Measurements from ENCODE around the gene LUC7L3. TPM values are rescaled to one million over a fixed set of nuclear protein-coding genes. Genes with fewer than 3 reads are reported as not detected.
"Not testable (repeated sequence)": the region's sequence is repeated elsewhere in the genome, so short reads cannot be mapped to it uniquely, and the experiment has no call there.

The LUC7L3 gene
- total RNA-seq, 3 donors from 2014 or later = 91.0 to 122 (median 114) TPM

DNA sequence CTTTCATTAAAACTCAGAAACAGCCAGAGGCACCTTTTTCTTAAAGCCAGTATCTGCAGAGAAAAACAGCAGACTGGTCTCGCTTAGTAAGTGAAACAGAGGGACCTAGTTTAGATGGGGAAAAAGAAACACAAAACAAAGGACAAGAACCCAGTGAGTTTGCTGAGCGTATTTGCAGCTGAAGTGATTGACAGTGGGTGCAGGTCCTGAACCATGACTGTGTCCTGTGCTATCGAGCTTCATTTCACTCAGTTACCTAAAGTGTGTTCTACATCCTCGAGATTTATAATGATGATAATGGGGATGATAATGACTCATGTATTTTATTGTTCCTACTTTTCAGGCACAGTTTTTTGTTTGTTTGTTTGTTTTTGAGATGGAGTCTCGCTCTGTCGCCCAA, 84.3 kb downstream of the LUC7L3 start:
- TF ChIP-seq, protein P1, sequence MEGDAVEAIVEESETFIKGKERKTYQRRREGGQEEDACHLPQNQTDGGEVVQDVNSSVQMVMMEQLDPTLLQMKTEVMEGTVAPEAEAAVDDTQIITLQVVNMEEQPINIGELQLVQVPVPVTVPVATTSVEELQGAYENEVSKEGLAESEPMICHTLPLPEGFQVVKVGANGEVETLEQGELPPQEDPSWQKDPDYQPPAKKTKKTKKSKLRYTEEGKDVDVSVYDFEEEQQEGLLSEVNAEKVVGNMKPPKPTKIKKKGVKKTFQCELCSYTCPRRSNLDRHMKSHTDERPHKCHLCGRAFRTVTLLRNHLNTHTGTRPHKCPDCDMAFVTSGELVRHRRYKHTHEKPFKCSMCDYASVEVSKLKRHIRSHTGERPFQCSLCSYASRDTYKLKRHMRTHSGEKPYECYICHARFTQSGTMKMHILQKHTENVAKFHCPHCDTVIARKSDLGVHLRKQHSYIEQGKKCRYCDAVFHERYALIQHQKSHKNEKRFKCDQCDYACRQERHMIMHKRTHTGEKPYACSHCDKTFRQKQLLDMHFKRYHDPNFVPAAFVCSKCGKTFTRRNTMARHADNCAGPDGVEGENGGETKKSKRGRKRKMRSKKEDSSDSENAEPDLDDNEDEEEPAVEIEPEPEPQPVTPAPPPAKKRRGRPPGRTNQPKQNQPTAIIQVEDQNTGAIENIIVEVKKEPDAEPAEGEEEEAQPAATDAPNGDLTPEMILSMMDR (IDR thresholded peaks at IDR 0.05) = no peak
- intact Hi-C loops (cut with DNase I, micrococcal nuclease) = no loop called here
- Histone ChIP-seq H3K4me1 (ENCODE audit: low read depth) (no peaks in the 10 kb centered on the region), H3K4me3 (no peak overlapping the region), H3K9me3 (no peaks in the 10 kb centered on the region), H3K36me3 (ENCODE audit: low read depth) (no peaks in the 10 kb centered on the region)
- ATAC-seq (no peak), DNase-seq (no peak)

DNA sequence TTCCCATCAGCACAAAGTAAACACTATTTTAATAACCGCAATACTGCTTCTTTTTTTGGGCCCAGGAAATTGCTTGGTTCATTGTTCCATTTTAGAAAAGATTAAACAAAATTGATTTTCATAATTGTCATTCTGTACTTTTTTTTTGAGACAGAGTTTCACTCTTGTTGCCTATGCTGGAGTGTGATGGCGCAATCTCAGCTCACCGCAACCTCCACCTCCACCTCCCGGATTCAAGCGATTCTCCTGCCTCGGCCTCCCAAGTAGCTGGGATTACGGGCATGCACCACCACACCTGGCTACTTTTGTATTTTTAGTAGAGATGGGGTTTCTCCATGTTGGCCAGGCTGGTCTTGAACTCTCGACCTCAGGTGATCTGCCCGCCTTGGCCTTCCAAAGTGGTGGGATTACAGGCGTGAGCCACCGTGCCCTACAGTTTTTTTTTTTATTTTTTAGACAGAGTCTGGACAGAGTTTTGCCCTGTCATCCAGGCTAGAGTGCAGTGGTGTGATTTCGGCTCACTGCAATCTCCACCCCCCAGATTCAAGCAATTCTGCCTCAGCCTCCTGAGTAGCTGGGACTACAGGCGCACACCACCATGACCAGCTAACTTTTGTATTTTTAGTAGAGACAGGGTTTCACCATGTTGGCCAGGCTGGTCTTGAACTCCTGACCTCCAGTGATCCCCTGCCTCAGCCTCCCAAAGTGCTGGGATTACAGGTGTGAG, 85.5 kb downstream of the LUC7L3 start:
- DNase-seq = not testable (repeated sequence)

DNA sequence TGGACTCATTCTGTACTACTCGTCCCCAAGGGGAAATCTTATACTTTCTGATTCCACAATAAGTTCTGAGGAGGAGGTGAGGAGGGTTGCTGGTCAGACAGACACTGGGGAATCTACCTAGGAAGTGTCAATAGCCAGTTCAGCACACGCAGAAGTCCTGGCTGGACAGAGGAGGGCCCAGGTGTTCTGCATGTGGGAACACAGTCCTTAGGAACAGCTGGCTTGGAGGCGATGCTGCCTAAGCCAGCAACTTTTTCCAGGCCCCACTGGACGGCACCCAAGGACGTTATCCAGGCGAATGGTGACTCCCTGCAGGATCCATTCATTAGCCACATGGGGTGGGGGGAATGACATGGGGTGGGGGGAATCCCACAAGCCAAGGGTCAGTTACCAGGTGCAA, 86.1 kb downstream of the LUC7L3 start:
- Histone ChIP-seq H3K9me3 (no peaks in the 10 kb centered on the region), H3K36me3 (ENCODE audit: low read depth) (no peaks in the 10 kb centered on the region), H3K4me1 (ENCODE audit: low read depth) (no peaks in the 10 kb centered on the region), H3K4me3 (no peak overlapping the region)
- ATAC-seq (no peak), DNase-seq (no peak)
- TF ChIP-seq, protein P1 (IDR thresholded peaks at IDR 0.05) = no peak
- intact Hi-C loops (cut with DNase I, micrococcal nuclease) = no loop called here

More for the DNA sequence above, 85.5 kb downstream of the LUC7L3 start:
- H3K9me3 ChIP-seq; ATAC-seq; H3K4me1 ChIP-seq (ENCODE audit: low read depth); H3K4me3 ChIP-seq; H3K36me3 ChIP-seq (ENCODE audit: low read depth); intact Hi-C loops (cut with DNase I, micrococcal nuclease): not testable (repeated sequence)

Small RNA genes lying within 50 kb of the gene (microRNA-seq; reads per million reads assigned to microRNA genes)
- not detected for gene MIR8059

Other genes with a start within 250 kb of the LUC7L3 start
- gene RSAD1, start 240.7 kb upstream of the LUC7L3 start, total RNA-seq = 10 to 100 TPM; 35.9 to 38.2 (median 37.7) TPM
- gene MYCBPAP, start 211.2 kb upstream of the LUC7L3 start, total RNA-seq = 1 to 10 TPM; 1.6 to 3.4 (median 2.4) TPM
- 10 to 100 TPM; 16.2 to 40.0 (median 27.4) TPM for gene EPN3, start 186.9 kb upstream of the LUC7L3 start, total RNA-seq
- 10 to 100 TPM; 54.3 to 95.3 (median 65.4) TPM for gene SPATA20, start 172.4 kb upstream of the LUC7L3 start, total RNA-seq
- gene CACNA1G, start 158.9 kb upstream of the LUC7L3 start, total RNA-seq = under 1 TPM; 0.07 to 0.32 (median 0.12) TPM
- gene ABCC3, start 84.7 kb upstream of the LUC7L3 start, total RNA-seq = 100 to 1,000 TPM; 166 to 453 (median 211) TPM
- gene ANKRD40, start 11.7 kb upstream of the LUC7L3 start, total RNA-seq = 10 to 100 TPM; 26.8 to 86.0 (median 29.6) TPM
- gene ANKRD40CL, start 47.9 kb downstream of the LUC7L3 start, total RNA-seq = 10 to 100 TPM; 32.2 to 96.7 (median 57.6) TPM
- gene WFIKKN2, start 116.0 kb downstream of the LUC7L3 start, total RNA-seq = under 1 TPM; 0.07 to 0.76 (median 0.17) TPM
- 100 to 1,000 TPM; 120 to 156 (median 128) TPM for gene TOB1, start 146.8 kb downstream of the LUC7L3 start, total RNA-seq